MM.1S (cell line): ENCODE measurements around the gene ABHD1.

ENCODE experiments used
- CTCF ChIP-seq: fragments of 300-600 bp; sonication (generic); IDR thresholded peaks from 2 replicates; pipeline ENCODE4 v1.5.1; 2016; ENCODE audit warnings: antibody characterized with exemption, low read length, mixed read lengths
- EZH2 ChIP-seq: fragments of 300-600 bp; sonication (generic); optimal IDR thresholded peaks from 2 replicates; pipeline ENCODE3; 2017; ENCODE audit warnings: low read depth, mild to moderate bottlenecking, antibody characterized with exemption, low read length, mixed read lengths
- EZH2phosphoT487 ChIP-seq: fragments of 300-600 bp; sonication (generic); IDR thresholded peaks from 2 replicates; pipeline ENCODE4 v1.6.1; 2018; ENCODE audit warnings: antibody characterized with exemption, low read length

GRCh38 chr2:27093430-27094352, 29.9 kb upstream of the ABHD1 start:
- TF ChIP-seq CTCF (no peak), EZH2 (no peak), EZH2phosphoT487 (no peak)
